HAP-1 (cell line): ENCODE results near the gene LMTK2.
A peak's percentile ranks its signal among the peaks of the same experiment; 100 is the strongest.

Experiments used
- DNase-seq, 2 experiments: peaks; one replicate each; pipeline ENCODE4 v3.0.0-alpha.2; 2016 to 2020; ENCODE audit warnings: low spot score in 2 of 2
- H3K27me3 ChIP-seq: fragments of 250-450 bp; sonication (Bioruptor Pico); 2 replicates; pipeline ENCODE4 v1.5.1; 2020; ENCODE audit warnings: low read depth, mild to moderate bottlenecking, moderate library complexity
- H3K36me3 ChIP-seq: fragments of 250-450 bp; sonication (Bioruptor Pico); replicated peaks from 2 replicates; pipeline ENCODE4 v1.5.1; 2020; ENCODE audit warnings: mild to moderate bottlenecking
- H3K4me1 ChIP-seq: fragments of 250-450 bp; sonication (Bioruptor Pico); 2 replicates; pipeline ENCODE4 v1.5.1; 2020; ENCODE audit warnings: mild to moderate bottlenecking
- H3K4me3 ChIP-seq: fragments of 250-450 bp; sonication (Bioruptor Pico); 2 replicates; pipeline ENCODE4 v1.5.1; 2020; ENCODE audit warnings: mild to moderate bottlenecking, moderate library complexity
- H3K9me3 ChIP-seq: fragments of 250-450 bp; sonication (Bioruptor Pico); 2 replicates; pipeline ENCODE4 v1.5.1; 2020; ENCODE audit warnings: mild to moderate bottlenecking, moderate library complexity
- in situ Hi-C: fragments of 300-500 bp; cut with MboI; formaldehyde crosslinking; loops from 3 replicates; pipeline ENCODE4 v1.14.3; 2020; ENCODE audit warnings: low sequenced_read_pairs, inconsistent platforms, mixed read lengths

LMTK2 gene

DNA sequence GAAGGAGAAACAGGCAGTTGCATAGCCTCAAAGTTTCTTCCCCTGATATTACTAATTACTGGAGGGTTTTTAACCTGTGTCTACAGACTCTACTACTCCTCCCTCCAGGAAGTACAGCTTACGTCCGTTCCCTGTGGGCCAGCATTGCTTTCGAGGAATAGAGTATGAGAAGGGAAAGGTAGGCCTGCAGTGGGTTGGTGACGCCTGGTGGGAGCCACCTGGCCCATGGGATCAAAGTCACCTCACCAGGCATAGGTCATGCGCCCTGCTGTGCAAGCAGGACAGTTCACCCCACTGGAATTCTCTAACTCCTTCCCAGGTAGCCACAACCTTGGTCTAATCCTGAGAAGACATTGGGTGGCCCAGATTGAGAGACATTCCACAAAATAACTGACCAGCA is 29.8 kb downstream of the LMTK2 start:
- Histone ChIP-seq H3K4me1 (peaks cover 13% of the 10 kb centered on the region), H3K27me3 (no peaks in the 10 kb centered on the region), H3K36me3 (peaks cover 9% of the 10 kb centered on the region; the same call in 1 of the 2 replicates), H3K9me3 (no peaks in the 10 kb centered on the region), H3K4me3 (no peak overlapping the region)
- no peak for DNase-seq
- in situ Hi-C loops = no loop called here

- DNase-seq = no peak
- H3K36me3 ChIP-seq = peaks cover 13% of the 10 kb centered on the region
- in situ Hi-C loops = no loop called here
- no peaks in the 10 kb centered on the region for H3K9me3 ChIP-seq
- no peak overlapping the region for H3K4me3 ChIP-seq
- H3K27me3 ChIP-seq = no peaks in the 10 kb centered on the region
- H3K4me1 ChIP-seq = peaks cover 10% of the 10 kb centered on the region
These were observed 30.6 kb downstream of the LMTK2 start for GRCh38 chr7:98137134-98137825.

- H3K36me3 ChIP-seq = peaks cover 13% of the 10 kb centered on the region
These were observed 31.1 kb downstream of the LMTK2 start for GRCh38 chr7:98137826-98138151.

GRCh38 chr7:98138672-98139071 is 32.0 kb downstream of the LMTK2 start:
- in situ Hi-C loops = no loop called here
- peaks cover 10% of the 10 kb centered on the region for H3K4me1 ChIP-seq
- DNase-seq = no peak
- H3K27me3 ChIP-seq = no peaks in the 10 kb centered on the region
- H3K9me3 ChIP-seq = no peaks in the 10 kb centered on the region
- H3K36me3 ChIP-seq = peaks cover 13% of the 10 kb centered on the region
- no peak overlapping the region for H3K4me3 ChIP-seq

More at GRCh38 chr7:98137826-98138151, 31.1 kb downstream of the LMTK2 start:
- Histone ChIP-seq H3K27me3 (no peaks in the 10 kb centered on the region), H3K9me3 (no peaks in the 10 kb centered on the region), H3K4me1 (peaks cover 10% of the 10 kb centered on the region), H3K4me3 (no peak overlapping the region)
- no peak for DNase-seq
- in situ Hi-C loops = no loop called here

DNA sequence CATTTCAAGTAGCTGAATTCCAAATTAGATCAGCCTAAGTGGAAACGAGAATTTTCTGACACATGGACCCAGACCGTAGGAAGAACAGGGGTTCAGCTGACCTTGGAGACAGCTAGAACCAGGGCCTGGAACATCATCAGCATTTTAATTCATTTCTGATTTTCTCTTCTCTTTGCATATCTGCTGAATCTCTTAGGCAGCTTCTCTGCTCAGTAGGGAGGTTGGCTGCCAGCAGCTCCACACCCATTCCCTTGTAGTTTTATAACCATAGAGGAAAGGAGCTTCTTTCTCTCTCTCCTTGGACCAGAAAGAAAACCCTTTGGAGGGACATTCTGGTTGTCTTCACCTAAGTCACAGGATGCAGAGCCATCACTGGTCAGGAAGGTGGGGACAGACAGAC is 36.0 kb downstream of the LMTK2 start:
- H3K27me3 ChIP-seq = no peaks in the 10 kb centered on the region
- H3K4me1 ChIP-seq = no peaks in the 10 kb centered on the region
- H3K9me3 ChIP-seq = no peaks in the 10 kb centered on the region
- peaks cover 16% of the 10 kb centered on the region for H3K36me3 ChIP-seq
- no peak overlapping the region for H3K4me3 ChIP-seq
- DNase-seq = no peak
- in situ Hi-C loops = no loop called here

- in situ Hi-C loops = no loop called here
These were observed 41.9 kb downstream of the LMTK2 start for GRCh38 chr7:98148607-98149006.

DNA sequence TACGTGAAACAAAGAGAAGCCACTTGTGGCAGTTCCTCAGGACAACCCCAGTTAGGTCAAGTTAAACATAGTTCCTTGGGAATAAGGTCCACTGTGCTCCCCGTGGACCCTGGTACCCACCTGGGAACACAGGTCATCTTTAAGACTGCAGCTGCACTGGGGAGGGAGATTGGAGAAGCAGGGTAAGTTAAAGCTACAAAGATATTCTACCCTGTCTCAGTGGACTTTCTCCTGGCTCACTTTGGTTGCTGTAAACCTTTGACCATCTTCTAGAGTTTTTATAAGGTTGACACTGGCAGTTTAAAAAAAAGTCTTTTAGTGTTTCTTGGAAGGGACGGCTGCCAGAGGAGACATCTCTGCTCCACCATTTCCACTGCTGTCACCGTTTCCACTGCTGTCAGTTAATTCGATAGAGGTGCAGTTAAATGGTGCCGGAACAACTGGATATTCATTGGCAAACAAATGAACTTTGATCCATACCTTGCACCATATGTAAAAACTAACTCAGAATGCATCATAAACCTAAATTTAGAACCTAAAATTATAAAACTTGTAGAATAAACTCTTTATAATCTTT is 42.5 kb downstream of the LMTK2 start:
- Histone ChIP-seq H3K4me3 (no peak overlapping the region), H3K9me3 (no peaks in the 10 kb centered on the region), H3K4me1 (peaks cover 12% of the 10 kb centered on the region), H3K27me3 (no peaks in the 10 kb centered on the region), H3K36me3 (peaks cover 6% of the 10 kb centered on the region)
- DNase-seq = no peak
- in situ Hi-C loops = no loop called here

More at GRCh38 chr7:98148607-98149006, 41.9 kb downstream of the LMTK2 start:
- DNase-seq = no peak
- Histone ChIP-seq H3K4me3 (no peak overlapping the region), H3K9me3 (no peaks in the 10 kb centered on the region), H3K36me3 (peaks cover 6% of the 10 kb centered on the region), H3K27me3 (no peaks in the 10 kb centered on the region), H3K4me1 (peaks cover 12% of the 10 kb centered on the region)

DNA sequence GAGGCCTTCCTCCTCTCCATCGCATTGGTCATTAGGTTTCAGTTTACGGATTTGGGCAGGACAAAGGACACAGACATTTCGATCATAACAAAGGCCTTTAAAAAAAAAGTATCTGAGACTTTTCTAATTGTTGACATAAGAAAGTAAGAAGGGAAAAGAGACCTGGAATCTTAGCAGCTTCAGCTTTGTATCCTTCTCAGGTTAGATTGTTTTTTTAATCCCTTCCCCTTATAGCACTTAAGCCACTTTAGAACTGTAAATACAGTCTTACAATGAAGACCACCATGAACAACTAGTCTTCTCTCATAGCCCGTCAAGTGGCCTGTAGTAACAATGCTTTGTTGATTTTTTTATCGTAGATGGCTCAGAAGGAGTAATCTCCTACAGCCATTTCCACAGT is 45.2 kb downstream of the LMTK2 start:
- Histone ChIP-seq H3K27me3 (no peaks in the 10 kb centered on the region), H3K36me3 (peaks cover 21% of the 10 kb centered on the region), H3K9me3 (no peaks in the 10 kb centered on the region), H3K4me3 (no peak overlapping the region), H3K4me1 (peaks cover 12% of the 10 kb centered on the region)
- in situ Hi-C loops = no loop called here
- peak; percentile 28 to 60 for DNase-seq

DNA sequence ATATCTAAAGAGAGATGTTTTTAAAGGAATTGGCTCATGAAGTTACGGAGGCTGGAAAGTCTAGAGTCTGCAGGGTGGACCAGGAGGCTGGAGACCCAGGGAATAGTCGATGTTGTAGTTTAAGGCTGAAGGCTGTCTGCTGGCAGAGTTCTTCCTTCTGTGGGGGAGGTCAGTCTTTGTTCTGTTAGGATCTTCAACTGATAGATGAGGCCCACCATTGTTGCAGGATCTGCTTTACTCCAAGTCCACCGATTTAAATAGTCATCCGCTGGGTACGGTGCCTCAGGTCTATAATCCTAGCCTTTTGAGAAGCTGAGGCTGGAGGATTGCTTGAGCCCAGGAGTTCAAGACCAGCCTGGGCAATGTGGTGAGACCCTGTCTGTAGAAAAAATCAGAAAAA is 50.0 kb downstream of the LMTK2 start:
- Histone ChIP-seq H3K9me3 (no peaks in the 10 kb centered on the region), H3K27me3 (no peaks in the 10 kb centered on the region), H3K4me3 (no peak overlapping the region), H3K36me3 (peaks cover 17% of the 10 kb centered on the region), H3K4me1 (peaks cover 7% of the 10 kb centered on the region)
- in situ Hi-C loops = no loop called here
- DNase-seq = no peak

DNA sequence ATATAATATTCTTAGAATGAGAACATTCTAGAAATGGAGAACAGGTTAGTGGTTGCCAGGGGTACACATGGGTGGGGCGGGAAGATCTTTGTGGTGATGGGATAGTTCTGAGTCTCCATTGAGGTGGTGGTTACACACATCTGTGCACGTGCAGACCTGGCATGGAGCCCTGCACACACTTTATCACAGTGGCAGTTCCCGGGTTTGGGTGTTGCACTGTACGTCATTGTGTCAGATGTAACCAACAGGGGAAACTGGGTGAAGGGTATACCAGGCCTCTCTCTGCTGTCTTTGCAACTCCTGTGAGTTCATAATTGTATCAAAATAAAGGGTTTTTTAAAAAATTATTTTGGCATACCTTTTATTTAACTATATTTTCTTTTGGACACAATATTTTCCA is 51.1 kb downstream of the LMTK2 start:
- Histone ChIP-seq H3K27me3 (no peaks in the 10 kb centered on the region), H3K4me3 (no peak overlapping the region), H3K4me1 (peaks cover 5% of the 10 kb centered on the region; the same call in 1 of the 2 replicates), H3K36me3 (peaks cover 17% of the 10 kb centered on the region), H3K9me3 (no peaks in the 10 kb centered on the region)
- in situ Hi-C loops = no loop called here
- no peak for DNase-seq

DNA sequence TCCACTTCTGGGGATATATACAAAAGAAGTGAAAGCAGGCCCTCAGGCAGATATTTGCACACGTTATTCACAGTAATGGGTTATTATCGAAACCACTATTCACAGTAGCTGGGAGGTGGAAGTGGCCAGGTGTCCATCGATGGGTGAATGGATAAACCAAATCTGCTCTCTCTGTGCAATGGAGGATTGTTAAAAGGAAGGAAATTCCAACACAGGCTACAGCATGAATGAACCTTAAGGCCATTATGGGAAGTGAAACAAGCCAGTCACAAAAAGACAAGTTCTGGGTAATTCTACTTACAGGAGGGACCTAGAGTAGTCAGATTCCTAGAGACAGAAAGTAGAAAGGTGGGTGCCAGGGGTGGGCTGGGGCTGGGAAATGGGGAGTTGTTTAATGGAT is 56.1 kb downstream of the LMTK2 start:
- in situ Hi-C loops = loop anchor here (5.0 to 10.0 kb wide), 2 partner anchors 58 to 140 kb away; partner anchors contain the start of gene LMTK2
- no peak for DNase-seq

DNA sequence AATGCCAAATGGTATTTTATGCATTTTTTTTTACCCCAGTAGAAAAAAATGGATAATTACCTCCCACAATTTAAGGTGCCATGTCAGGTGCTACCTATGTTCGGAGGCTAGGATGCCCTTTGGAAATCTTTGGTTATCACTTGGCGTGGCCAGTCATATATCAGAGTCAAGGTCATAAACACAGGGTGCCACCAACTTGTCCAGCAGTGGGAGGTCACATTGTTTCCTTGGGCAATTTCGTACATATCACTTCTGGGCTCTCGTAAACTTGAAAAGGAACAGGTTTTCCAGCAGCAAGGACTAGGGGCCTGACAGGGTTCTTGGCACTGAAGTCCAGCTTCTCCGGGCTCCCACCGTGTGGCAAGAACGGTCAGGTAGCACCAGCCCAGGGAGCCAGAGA is 56.6 kb downstream of the LMTK2 start:
- Histone ChIP-seq H3K4me3 (no peak overlapping the region), H3K27me3 (no peaks in the 10 kb centered on the region), H3K4me1 (peaks cover 5% of the 10 kb centered on the region; the same call in 1 of the 2 replicates), H3K9me3 (no peaks in the 10 kb centered on the region), H3K36me3 (no peaks in the 10 kb centered on the region)
- DNase-seq = no peak
- in situ Hi-C loops = loop anchor here (5.0 to 10.0 kb wide), 2 partner anchors 58 to 141 kb away; partner anchors contain the start of gene LMTK2

More for the DNA sequence above, 56.1 kb downstream of the LMTK2 start:
- H3K27me3 ChIP-seq = no peaks in the 10 kb centered on the region
- H3K4me3 ChIP-seq = no peak overlapping the region
- peaks cover 5% of the 10 kb centered on the region; the same call in 1 of the 2 replicates for H3K4me1 ChIP-seq
- H3K9me3 ChIP-seq = no peaks in the 10 kb centered on the region
- H3K36me3 ChIP-seq = no peaks in the 10 kb centered on the region

- H3K4me1 ChIP-seq = peaks cover 5% of the 10 kb centered on the region; the same call in 1 of the 2 replicates
- H3K4me3 ChIP-seq = no peak overlapping the region
- no peaks in the 10 kb centered on the region for H3K36me3 ChIP-seq
- no peaks in the 10 kb centered on the region for H3K27me3 ChIP-seq
- in situ Hi-C loops = loop anchor here (5.0 to 10.0 kb wide), 2 partner anchors 59 to 142 kb away; partner anchors contain the start of gene LMTK2
- no peaks in the 10 kb centered on the region for H3K9me3 ChIP-seq
- no peak for DNase-seq
These were observed 57.2 kb downstream of the LMTK2 start for GRCh38 chr7:98163704-98164494.
